SKM-1 treated with dmso at 0.1 percent for 144 hours (cell line): ENCODE results near the gene NAGLU.

ENCODE experiments used
- DNase-seq: peaks from one replicate; lab custom pipeline; 2025; ENCODE audit not compliant: unreplicated experiment; lab: John Stamatoyannopoulos, UW

NAGLU gene

GRCh38 chr17:42563143-42563509 lies 27.1 kb downstream of the NAGLU start:
- DNase-seq: no peak

- DNase-seq: no peak
Measured at GRCh38 chr17:42563543-42563942, 27.5 kb downstream of the NAGLU start.

- no peak for DNase-seq
Measured at GRCh38 chr17:42563950-42564349, 27.9 kb downstream of the NAGLU start.

- DNase-seq: no peak
Measured at GRCh38 chr17:42564815-42565522, 28.9 kb downstream of the NAGLU start.

- DNase-seq: no peak
Measured at GRCh38 chr17:42565523-42566214, 29.6 kb downstream of the NAGLU start.

- no peak for DNase-seq
Measured at GRCh38 chr17:42566215-42566882, 30.3 kb downstream of the NAGLU start.

GRCh38 chr17:42566883-42567573 lies 31.0 kb downstream of the NAGLU start, which contains the start of gene MLX:
Gene MLX, plus strand, starts transcription at chr17:42567100. Its CDS starts 25 bp downstream, at chr17:42567125.
- peak; percentile 88 for DNase-seq

- no peak for DNase-seq
Measured at GRCh38 chr17:42568341-42569111, 32.5 kb downstream of the NAGLU start.

- DNase-seq: no peak
Measured at GRCh38 chr17:42571435-42572225, 35.6 kb downstream of the NAGLU start.

GRCh38 chr17:42573095-42573494 lies 37.1 kb downstream of the NAGLU start:
- no peak for DNase-seq

- DNase-seq: no peak
Measured at GRCh38 chr17:42574463-42574862, 38.4 kb downstream of the NAGLU start.

GRCh38 chr17:42577140-42577531 lies 41.1 kb downstream of the NAGLU start:
- no peak for DNase-seq

GRCh38 chr17:42577532-42578281 lies 41.7 kb downstream of the NAGLU start, which contains the start of gene PSMC3IP:
Gene PSMC3IP, minus strand, starts transcription at chr17:42577729. Its CDS starts 43 bp downstream, at chr17:42577686.
- DNase-seq: peak; percentile 98

GRCh38 chr17:42578282-42578869 lies 42.3 kb downstream of the NAGLU start:
- peak; percentile 49 for DNase-seq

- no peak for DNase-seq
Measured at GRCh38 chr17:42579794-42580551, 43.9 kb downstream of the NAGLU start.

GRCh38 chr17:42581744-42582270 lies 45.8 kb downstream of the NAGLU start:
- no peak for DNase-seq

- peak; percentile 36 for DNase-seq
Measured at GRCh38 chr17:42584880-42585279, 48.8 kb downstream of the NAGLU start.

- DNase-seq: peak; percentile 20
Measured at GRCh38 chr17:42585353-42585752, 49.3 kb downstream of the NAGLU start.
